ENCODE results near the gene RBM47.

Gene RBM47

DNA sequence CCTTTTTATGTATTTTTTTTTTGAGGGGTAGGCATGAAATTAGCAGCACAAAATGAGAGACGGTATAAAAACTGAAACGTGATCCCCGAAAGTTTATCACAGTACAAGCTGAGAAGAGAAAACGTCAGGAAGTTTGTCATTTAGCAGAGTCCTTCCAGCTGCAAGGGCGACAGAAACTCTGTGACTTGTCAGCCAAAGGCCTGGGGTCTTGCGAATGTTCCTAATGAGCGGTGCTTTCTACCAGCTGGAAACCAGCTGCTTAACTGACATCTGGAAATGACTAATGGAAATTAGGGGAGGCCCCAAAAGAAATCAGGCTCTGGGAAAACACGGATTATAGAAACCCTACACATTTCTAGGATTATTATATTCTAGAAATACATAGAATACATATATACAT lies 228.0 kb downstream of the RBM47 start:
- DNase-seq (ENCODE audit: low spot score): no peak

DNA sequence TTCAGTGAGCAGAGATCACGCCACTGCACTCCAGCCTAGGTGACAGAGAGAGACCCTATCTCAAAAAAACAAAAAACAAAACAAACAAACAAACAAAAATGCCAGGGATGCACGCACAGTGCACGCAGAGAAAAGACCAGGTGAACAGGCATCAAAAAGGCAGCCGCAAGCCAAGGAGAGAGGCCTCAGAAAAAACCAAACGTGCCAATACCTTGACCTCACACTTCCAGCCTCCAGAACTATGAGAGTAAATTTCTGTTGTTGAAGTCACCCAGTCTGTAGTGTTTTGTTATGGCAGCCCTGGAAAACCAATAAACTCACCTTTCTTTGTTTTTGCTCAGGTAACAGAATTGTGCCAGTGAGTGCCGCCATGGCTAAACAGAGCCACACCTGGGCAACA lies 228.6 kb downstream of the RBM47 start:
- H3K4ac ChIP-seq (ENCODE audit: low read length): no peak overlapping the region
- no peak overlapping the region for H3K4me3 ChIP-seq (ENCODE audit: low read length in 2 of 2)
- WGBS, 2 donors (ENCODE audit: extremely low coverage in 2 of 2, insufficient read length in 2 of 2, insufficient replicate concordance in 1 of 2): no CpG with 5 or more reads among the region's 6 CpGs
- H3K18ac ChIP-seq (ENCODE audit: low read length): no peak overlapping the region
- H2BK15ac ChIP-seq (ENCODE audit: low read length): no peak overlapping the region
- peaks cover 0 to 8% of the 10 kb centered on the region in 2 donors for H3K4me1 ChIP-seq (ENCODE audit: control insufficient read depth in 2 of 2, insufficient read depth in 1 of 2, low read depth in 1 of 2, low read length in 2 of 2)
- H3K79me1 ChIP-seq (ENCODE audit: low read depth, low read length): no peaks in the 10 kb centered on the region
- no peak overlapping the region for H2AFZ ChIP-seq (ENCODE audit: low read length)
- no peak overlapping the region for H2AK5ac ChIP-seq (ENCODE audit: low read depth, low read length)
- H2BK5ac ChIP-seq (ENCODE audit: low read length): no peak overlapping the region
- DNase-seq (ENCODE audit: low spot score): no peak
- H3K36me3 ChIP-seq (replicated peaks in 1 of 2; ENCODE audit: control insufficient read depth in 2 of 2, insufficient read depth in 2 of 2, low read length in 2 of 2): no peaks in the 10 kb centered on the region
- H3K9ac ChIP-seq (ENCODE audit: low read depth, low read length, poor library complexity): no peak overlapping the region
- H3K23ac ChIP-seq (ENCODE audit: low read depth, low read length, poor library complexity): no peak overlapping the region
- no peaks in the 10 kb centered on the region for H3K27me3 ChIP-seq (ENCODE audit: control insufficient read depth in 3 of 3, insufficient read depth in 3 of 3, low read depth in 1 of 3, low read length in 3 of 3)
- no peak overlapping the region for H2BK120ac ChIP-seq (ENCODE audit: low read depth, low read length)
- H4K8ac ChIP-seq (ENCODE audit: low read depth, low read length): no peak overlapping the region
- no peak overlapping the region for H4K91ac ChIP-seq (ENCODE audit: low read depth, low read length, poor library complexity)
- no peak overlapping the region for H3K4me2 ChIP-seq (ENCODE audit: insufficient read depth, low read length, poor library complexity, severe bottlenecking)
- no peak overlapping the region for H3K27ac ChIP-seq (replicated peaks; ENCODE audit: low read length)
- no peak overlapping the region for H2BK12ac ChIP-seq (ENCODE audit: low read length)
- no peak overlapping the region for H3K14ac ChIP-seq (ENCODE audit: low read length)
- no peaks in the 10 kb centered on the region for H3K9me3 ChIP-seq (replicated peaks in 1 of 2; ENCODE audit: control insufficient read depth in 2 of 2, insufficient read depth in 1 of 2, low read depth in 1 of 2, low read length in 2 of 2)

More for the DNA sequence above, 228.0 kb downstream of the RBM47 start:
- Histone ChIP-seq H2BK12ac (ENCODE audit: low read length) (no peak overlapping the region), H2BK120ac (ENCODE audit: low read depth, low read length) (no peak overlapping the region), H2AFZ (ENCODE audit: low read length) (no peak overlapping the region), H2BK15ac (ENCODE audit: low read length) (no peak overlapping the region), H3K79me1 (ENCODE audit: low read depth, low read length) (no peaks in the 10 kb centered on the region), H3K18ac (ENCODE audit: low read length) (no peak overlapping the region), H3K36me3 (replicated peaks in 1 of 2; ENCODE audit: control insufficient read depth in 2 of 2, insufficient read depth in 2 of 2, low read length in 2 of 2) (no peaks in the 10 kb centered on the region), H2BK5ac (ENCODE audit: low read length) (no peak overlapping the region), H3K9me3 (replicated peaks in 1 of 2; ENCODE audit: control insufficient read depth in 2 of 2, insufficient read depth in 1 of 2, low read depth in 1 of 2, low read length in 2 of 2) (peaks cover 0 to 2% of the 10 kb centered on the region in 2 donors), H3K27me3 (ENCODE audit: control insufficient read depth in 3 of 3, insufficient read depth in 3 of 3, low read depth in 1 of 3, low read length in 3 of 3) (no peaks in the 10 kb centered on the region), H4K91ac (ENCODE audit: low read depth, low read length, poor library complexity) (no peak overlapping the region), H3K14ac (ENCODE audit: low read length) (no peak overlapping the region), H3K4me1 (ENCODE audit: control insufficient read depth in 2 of 2, insufficient read depth in 1 of 2, low read depth in 1 of 2, low read length in 2 of 2) (peaks cover 0 to 4% of the 10 kb centered on the region in 2 donors), H3K4ac (ENCODE audit: low read length) (no peak overlapping the region), H4K8ac (ENCODE audit: low read depth, low read length) (no peak overlapping the region), H3K27ac (replicated peaks; ENCODE audit: low read length) (no peak overlapping the region), H3K9ac (ENCODE audit: low read depth, low read length, poor library complexity) (no peak overlapping the region), H2AK5ac (ENCODE audit: low read depth, low read length) (no peak overlapping the region), H3K23ac (ENCODE audit: low read depth, low read length, poor library complexity) (no peak overlapping the region), H3K4me2 (ENCODE audit: insufficient read depth, low read length, poor library complexity, severe bottlenecking) (no peak overlapping the region), H3K4me3 (ENCODE audit: low read length in 2 of 2) (no peak overlapping the region)
- WGBS, 2 donors (ENCODE audit: extremely low coverage in 2 of 2, insufficient read length in 2 of 2, insufficient replicate concordance in 1 of 2): no CpG with 5 or more reads among the region's 8 CpGs

DNA sequence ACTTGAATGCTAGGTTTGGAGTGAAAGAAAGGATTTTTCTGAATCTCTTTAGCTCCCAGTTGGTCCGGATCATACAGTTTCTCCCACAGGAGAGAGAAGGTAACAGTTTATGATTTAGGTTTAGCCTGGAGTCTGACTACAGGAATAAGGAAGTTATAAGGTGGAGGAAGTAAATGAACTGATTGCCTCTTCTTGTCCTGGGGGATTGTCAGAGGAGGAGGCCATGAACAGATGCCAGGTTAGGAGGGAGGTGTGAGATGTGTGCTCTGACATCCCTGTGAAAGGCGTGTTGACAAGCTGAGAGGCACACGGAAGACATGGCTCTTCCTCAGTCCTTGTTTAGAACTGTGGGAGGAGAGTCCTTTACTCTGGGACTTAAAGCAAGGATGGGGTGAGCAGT lies 230.1 kb downstream of the RBM47 start:
- no peak overlapping the region for H3K14ac ChIP-seq (ENCODE audit: low read length)
- H3K23ac ChIP-seq (ENCODE audit: low read depth, low read length, poor library complexity): no peak overlapping the region
- H2BK120ac ChIP-seq (ENCODE audit: low read depth, low read length): no peak overlapping the region
- no peak for DNase-seq (ENCODE audit: low spot score)
- no peak overlapping the region for H3K4ac ChIP-seq (ENCODE audit: low read length)
- H2AFZ ChIP-seq (ENCODE audit: low read length): no peak overlapping the region
- no peak overlapping the region for H3K4me3 ChIP-seq (ENCODE audit: low read length in 2 of 2)
- H4K91ac ChIP-seq (ENCODE audit: low read depth, low read length, poor library complexity): no peak overlapping the region
- peaks cover 3 to 13% of the 10 kb centered on the region in 2 donors for H3K4me1 ChIP-seq (ENCODE audit: control insufficient read depth in 2 of 2, insufficient read depth in 1 of 2, low read depth in 1 of 2, low read length in 2 of 2)
- no peaks in the 10 kb centered on the region for H3K9me3 ChIP-seq (replicated peaks in 1 of 2; ENCODE audit: control insufficient read depth in 2 of 2, insufficient read depth in 1 of 2, low read depth in 1 of 2, low read length in 2 of 2)
- H3K79me1 ChIP-seq (ENCODE audit: low read depth, low read length): no peaks in the 10 kb centered on the region
- no peaks in the 10 kb centered on the region for H3K27me3 ChIP-seq (ENCODE audit: control insufficient read depth in 3 of 3, insufficient read depth in 3 of 3, low read depth in 1 of 3, low read length in 3 of 3)
- no peak overlapping the region for H3K27ac ChIP-seq (replicated peaks; ENCODE audit: low read length)
- no peak overlapping the region for H4K8ac ChIP-seq (ENCODE audit: low read depth, low read length)
- H2BK15ac ChIP-seq (ENCODE audit: low read length): no peak overlapping the region
- H2BK5ac ChIP-seq (ENCODE audit: low read length): no peak overlapping the region
- H3K18ac ChIP-seq (ENCODE audit: low read length): peak overlapping the region; percentile 34
- WGBS, 2 donors (ENCODE audit: extremely low coverage in 2 of 2, insufficient read length in 2 of 2, insufficient replicate concordance in 1 of 2): no CpG with 5 or more reads among the region's 3 CpGs
- H3K36me3 ChIP-seq (replicated peaks in 1 of 2; ENCODE audit: control insufficient read depth in 2 of 2, insufficient read depth in 2 of 2, low read length in 2 of 2): no peaks in the 10 kb centered on the region
- no peak overlapping the region for H3K4me2 ChIP-seq (ENCODE audit: insufficient read depth, low read length, poor library complexity, severe bottlenecking)
- no peak overlapping the region for H3K9ac ChIP-seq (ENCODE audit: low read depth, low read length, poor library complexity)
- H2AK5ac ChIP-seq (ENCODE audit: low read depth, low read length): no peak overlapping the region
- H2BK12ac ChIP-seq (ENCODE audit: low read length): no peak overlapping the region

DNA sequence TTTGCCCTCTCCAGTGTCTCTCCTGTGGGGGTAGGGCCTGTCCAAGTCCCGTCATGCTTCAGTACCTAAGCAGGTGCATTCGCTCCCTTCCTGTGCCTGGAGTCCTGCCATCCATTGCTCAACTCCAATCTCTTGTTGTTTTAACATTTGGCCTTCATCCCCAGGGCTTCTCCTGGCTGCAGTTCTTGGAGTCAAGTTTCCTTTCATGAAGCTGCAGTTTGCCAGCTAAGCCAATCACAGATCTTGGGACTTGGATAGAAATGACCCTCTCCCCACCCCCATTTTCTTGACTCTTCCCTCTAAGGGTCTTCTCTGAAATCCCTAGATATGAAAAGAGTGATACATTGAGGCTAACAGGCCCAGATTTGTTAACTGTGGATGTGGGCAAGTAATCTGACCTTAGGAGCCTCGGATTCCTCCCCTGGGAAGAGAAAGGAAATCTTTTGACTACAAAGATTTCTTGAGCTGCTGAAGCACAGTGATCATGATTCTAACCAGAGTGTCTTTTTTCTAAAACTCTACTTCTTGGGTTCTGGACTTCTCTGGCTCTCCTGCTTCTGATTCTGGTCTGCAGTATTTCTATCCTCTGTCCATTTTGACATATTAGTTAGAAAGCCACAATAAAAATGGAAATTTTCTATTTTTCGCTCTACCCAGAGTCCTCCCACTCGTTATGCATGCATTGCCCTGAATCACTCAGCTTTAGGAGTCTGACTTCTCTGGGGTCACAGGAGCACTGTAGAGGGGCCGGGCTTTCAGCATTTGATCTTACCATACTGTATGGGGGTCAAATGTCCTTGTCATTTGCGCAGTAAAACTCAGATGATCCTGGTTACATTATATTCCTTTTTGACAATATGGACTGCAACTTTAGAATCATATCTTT lies 233.5 kb downstream of the RBM47 start:
- H3K14ac ChIP-seq (ENCODE audit: low read length): no peak overlapping the region
- no peak overlapping the region for H3K4me3 ChIP-seq (ENCODE audit: low read length in 2 of 2)
- H3K18ac ChIP-seq (ENCODE audit: low read length): peak overlapping the region; percentile 90
- no peaks in the 10 kb centered on the region for H3K9me3 ChIP-seq (replicated peaks in 1 of 2; ENCODE audit: control insufficient read depth in 2 of 2, insufficient read depth in 1 of 2, low read depth in 1 of 2, low read length in 2 of 2)
- no peaks in the 10 kb centered on the region for H3K36me3 ChIP-seq (replicated peaks in 1 of 2; ENCODE audit: control insufficient read depth in 2 of 2, insufficient read depth in 2 of 2, low read length in 2 of 2)
- H3K79me1 ChIP-seq (ENCODE audit: low read depth, low read length): no peaks in the 10 kb centered on the region
- H3K9ac ChIP-seq (ENCODE audit: low read depth, low read length, poor library complexity): no peak overlapping the region
- H2BK5ac ChIP-seq (ENCODE audit: low read length): no peak overlapping the region
- no peak overlapping the region for H4K8ac ChIP-seq (ENCODE audit: low read depth, low read length)
- no peak overlapping the region for H3K4me2 ChIP-seq (ENCODE audit: insufficient read depth, low read length, poor library complexity, severe bottlenecking)
- peak overlapping the region; percentile 71 for H2AFZ ChIP-seq (ENCODE audit: low read length)
- no peaks in the 10 kb centered on the region for H3K27me3 ChIP-seq (ENCODE audit: control insufficient read depth in 3 of 3, insufficient read depth in 3 of 3, low read depth in 1 of 3, low read length in 3 of 3)
- no CpG with 5 or more reads among the region's 7 CpGs for WGBS, 2 donors (ENCODE audit: extremely low coverage in 2 of 2, insufficient read length in 2 of 2, insufficient replicate concordance in 1 of 2)
- H3K23ac ChIP-seq (ENCODE audit: low read depth, low read length, poor library complexity): no peak overlapping the region
- H3K4me1 ChIP-seq (ENCODE audit: control insufficient read depth in 2 of 2, insufficient read depth in 1 of 2, low read depth in 1 of 2, low read length in 2 of 2): peaks cover 3 to 8% of the 10 kb centered on the region in 2 donors
- H2BK120ac ChIP-seq (ENCODE audit: low read depth, low read length): no peak overlapping the region
- peak overlapping the region; percentile 23 for H3K27ac ChIP-seq (replicated peaks; ENCODE audit: low read length)
- H4K91ac ChIP-seq (ENCODE audit: low read depth, low read length, poor library complexity): no peak overlapping the region
- DNase-seq (ENCODE audit: low spot score): no peak
- H2BK12ac ChIP-seq (ENCODE audit: low read length): no peak overlapping the region
- H2AK5ac ChIP-seq (ENCODE audit: low read depth, low read length): no peak overlapping the region
- H3K4ac ChIP-seq (ENCODE audit: low read length): no peak overlapping the region
- H2BK15ac ChIP-seq (ENCODE audit: low read length): no peak overlapping the region

All from neuronal stem cell (in vitro differentiated cells).